8988T (cell line): ENCODE measurements around the gene SLAIN2.
"Not testable (repeated sequence)": the region's sequence is repeated elsewhere in the genome, so short reads cannot be mapped to it uniquely, and the experiment has no call there.

Experiments
- DNase-seq: peaks from one replicate; pipeline ENCODE4 v3.0.0; 2011

The SLAIN2 gene

GRCh38 chr4:48340965-48341775, at the start of gene SLAIN2:
SLAIN2 (plus strand) TSS chr4:48341529; CDS start chr4:48341740, 211 bp downstream.
- peak; percentile 72 for DNase-seq

- DNase-seq: not testable (repeated sequence)
Measured at GRCh38 chr4:48292218-48292790, 49.0 kb upstream of the SLAIN2 start.

- no peak for DNase-seq
Measured at GRCh38 chr4:48295116-48295515, 46.2 kb upstream of the SLAIN2 start.

GRCh38 chr4:48296365-48296764, 45.0 kb upstream of the SLAIN2 start:
- no peak for DNase-seq

GRCh38 chr4:48297256-48297846, 44.0 kb upstream of the SLAIN2 start:
- DNase-seq: no peak

GRCh38 chr4:48299560-48299959, 41.8 kb upstream of the SLAIN2 start:
- DNase-seq: no peak

- DNase-seq: no peak
Measured at GRCh38 chr4:48300004-48300403, 41.3 kb upstream of the SLAIN2 start.

- no peak for DNase-seq
Measured at GRCh38 chr4:48305508-48305907, 35.8 kb upstream of the SLAIN2 start.

- no peak for DNase-seq
Measured at GRCh38 chr4:48307528-48307927, 33.8 kb upstream of the SLAIN2 start.

- DNase-seq: no peak
Measured at GRCh38 chr4:48308901-48309300, 32.4 kb upstream of the SLAIN2 start.

- DNase-seq: no peak
Measured at GRCh38 chr4:48311896-48312295, 29.4 kb upstream of the SLAIN2 start.

- DNase-seq: not testable (repeated sequence)
Measured at GRCh38 chr4:48314746-48315145, 26.6 kb upstream of the SLAIN2 start.

- no peak for DNase-seq
Measured at GRCh38 chr4:48315728-48316630, 25.4 kb upstream of the SLAIN2 start.

- no peak for DNase-seq
Measured at GRCh38 chr4:48321312-48321711, 20.0 kb upstream of the SLAIN2 start.

- no peak for DNase-seq
Measured at GRCh38 chr4:48322063-48322462, 19.3 kb upstream of the SLAIN2 start.

GRCh38 chr4:48324281-48324680, 17.0 kb upstream of the SLAIN2 start:
- DNase-seq: no peak

- DNase-seq: no peak
Measured at GRCh38 chr4:48329193-48329592, 12.1 kb upstream of the SLAIN2 start.

GRCh38 chr4:48329976-48330375, 11.4 kb upstream of the SLAIN2 start:
- DNase-seq: no peak

- DNase-seq: no peak
Measured at GRCh38 chr4:48331577-48332330, 9.6 kb upstream of the SLAIN2 start.

GRCh38 chr4:48332661-48333060, 8.7 kb upstream of the SLAIN2 start:
- DNase-seq: no peak

- no peak for DNase-seq
Measured at GRCh38 chr4:48333587-48333986, 7.7 kb upstream of the SLAIN2 start.

GRCh38 chr4:48334236-48334635, 7.1 kb upstream of the SLAIN2 start:
- no peak for DNase-seq
